HG02981 (cell line): ENCODE measurements around the gene RAD51B.
"Not testable (repeated sequence)": the region's sequence is repeated elsewhere in the genome, so short reads cannot be mapped to it uniquely, and the experiment has no call there.

Experiments used
- ATAC-seq: cut with Tn5 transposase; IDR thresholded peaks from one replicate; pipeline ENCODE4 v1.9.1; 2021; ENCODE audit warnings: mild to moderate bottlenecking, moderate library complexity; ENCODE audit not compliant: unreplicated experiment

RAD51B gene

GRCh38 chr14:68016255-68016914, 196.8 kb downstream of the RAD51B start:
- no peak for ATAC-seq

GRCh38 chr14:68018598-68018997, 199.0 kb downstream of the RAD51B start:
- ATAC-seq = no peak

- ATAC-seq = no peak
Observed at GRCh38 chr14:68020493-68020892, 200.9 kb downstream of the RAD51B start.

GRCh38 chr14:68020999-68021663, 201.6 kb downstream of the RAD51B start:
- no peak for ATAC-seq

- ATAC-seq = no peak
Observed at GRCh38 chr14:68027276-68027675, 207.7 kb downstream of the RAD51B start.

GRCh38 chr14:68028075-68028474, 208.5 kb downstream of the RAD51B start:
- no peak for ATAC-seq

- not testable (repeated sequence) for ATAC-seq
Observed at GRCh38 chr14:68031011-68031410, 211.4 kb downstream of the RAD51B start.

- ATAC-seq = no peak
Observed at GRCh38 chr14:68032154-68032553, 212.6 kb downstream of the RAD51B start.

GRCh38 chr14:68033336-68033932, 213.9 kb downstream of the RAD51B start:
- no peak for ATAC-seq

- no peak for ATAC-seq
Observed at GRCh38 chr14:68034896-68035295, 215.3 kb downstream of the RAD51B start.

- no peak for ATAC-seq
Observed at GRCh38 chr14:68036202-68036601, 216.6 kb downstream of the RAD51B start.

- ATAC-seq = no peak
Observed at GRCh38 chr14:68039593-68039992, 220.0 kb downstream of the RAD51B start.

GRCh38 chr14:68040633-68041369, 221.2 kb downstream of the RAD51B start:
- ATAC-seq = no peak

- ATAC-seq = no peak
Observed at GRCh38 chr14:68041876-68042354, 222.3 kb downstream of the RAD51B start.

- no peak for ATAC-seq
Observed at GRCh38 chr14:68042586-68043210, 223.1 kb downstream of the RAD51B start.

- ATAC-seq = no peak
Observed at GRCh38 chr14:68043752-68044151, 224.2 kb downstream of the RAD51B start.

- ATAC-seq = no peak
Observed at GRCh38 chr14:68047906-68048305, 228.3 kb downstream of the RAD51B start.

GRCh38 chr14:68048815-68049214, 229.2 kb downstream of the RAD51B start:
- not testable (repeated sequence) for ATAC-seq

GRCh38 chr14:68050177-68050576, 230.6 kb downstream of the RAD51B start:
- ATAC-seq = no peak

GRCh38 chr14:68051146-68051545, 231.6 kb downstream of the RAD51B start:
- no peak for ATAC-seq

GRCh38 chr14:68060198-68060597, 240.6 kb downstream of the RAD51B start:
- ATAC-seq = no peak
